Vagina (tissue), 2 donors: ENCODE measurements around the gene TEAD3.

ENCODE experiments used
- POLR2A ChIP-seq, 2 donors: fragments of 450-650 bp; IDR thresholded peaks; one replicate each; pipeline ENCODE4 v1.6.1; 2017; ENCODE audit warnings: antibody characterized with exemption in 2 of 2, mild to moderate bottlenecking in 2 of 2, moderate library complexity in 2 of 2
- POLR2AphosphoS5 ChIP-seq, 2 donors: sonication (generic); formaldehyde crosslinking; IDR thresholded peaks; one replicate each; pipeline ENCODE4 v1.9.0; 2017; ENCODE audit warnings: antibody characterized with exemption in 2 of 2, mild to moderate bottlenecking in 2 of 2, low read depth in 1 of 2; ENCODE audit not compliant: insufficient read depth in 1 of 2
- TF ChIP-seq, protein P1 (sequence below), 3 experiments: fragments of 450-650 bp in 2 of 3; fragments of 200-600 bp in 1 of 3; sonication (generic) in 1 of 3; IDR thresholded peaks; one replicate each; pipeline ENCODE4 v1.5.1; 2017 to 2019; ENCODE audit warnings: antibody characterized with exemption in 3 of 3, mild to moderate bottlenecking in 2 of 3, moderate library complexity in 2 of 3

DNA sequence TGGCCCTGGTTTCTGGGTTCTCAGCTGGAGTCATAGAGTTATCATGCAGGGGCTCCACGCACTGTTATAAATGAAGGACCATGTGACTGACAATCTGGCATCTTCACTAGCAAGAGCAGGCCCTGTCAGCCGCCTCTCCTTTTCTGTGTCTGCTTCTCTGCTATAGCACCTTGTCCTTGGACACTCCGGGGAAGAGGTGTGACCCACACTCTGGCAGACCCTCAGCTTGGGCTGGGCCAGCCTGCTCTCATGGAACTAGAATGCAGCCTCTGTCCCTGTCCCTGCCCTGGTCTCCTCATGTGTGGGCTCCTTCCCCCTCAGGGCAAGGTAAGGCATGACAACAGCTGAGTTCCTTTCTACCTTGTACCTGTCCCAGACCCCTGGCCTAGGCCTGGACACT is 55.7 kb downstream of the TEAD3 start:
- TF ChIP-seq, protein P1, sequence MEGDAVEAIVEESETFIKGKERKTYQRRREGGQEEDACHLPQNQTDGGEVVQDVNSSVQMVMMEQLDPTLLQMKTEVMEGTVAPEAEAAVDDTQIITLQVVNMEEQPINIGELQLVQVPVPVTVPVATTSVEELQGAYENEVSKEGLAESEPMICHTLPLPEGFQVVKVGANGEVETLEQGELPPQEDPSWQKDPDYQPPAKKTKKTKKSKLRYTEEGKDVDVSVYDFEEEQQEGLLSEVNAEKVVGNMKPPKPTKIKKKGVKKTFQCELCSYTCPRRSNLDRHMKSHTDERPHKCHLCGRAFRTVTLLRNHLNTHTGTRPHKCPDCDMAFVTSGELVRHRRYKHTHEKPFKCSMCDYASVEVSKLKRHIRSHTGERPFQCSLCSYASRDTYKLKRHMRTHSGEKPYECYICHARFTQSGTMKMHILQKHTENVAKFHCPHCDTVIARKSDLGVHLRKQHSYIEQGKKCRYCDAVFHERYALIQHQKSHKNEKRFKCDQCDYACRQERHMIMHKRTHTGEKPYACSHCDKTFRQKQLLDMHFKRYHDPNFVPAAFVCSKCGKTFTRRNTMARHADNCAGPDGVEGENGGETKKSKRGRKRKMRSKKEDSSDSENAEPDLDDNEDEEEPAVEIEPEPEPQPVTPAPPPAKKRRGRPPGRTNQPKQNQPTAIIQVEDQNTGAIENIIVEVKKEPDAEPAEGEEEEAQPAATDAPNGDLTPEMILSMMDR (IDR thresholded peaks at IDR 0.05), result no peak
- TF ChIP-seq POLR2A (IDR thresholded peaks at IDR 0.05) (no peak), POLR2AphosphoS5 (IDR thresholded peaks at IDR 0.05; ENCODE audit: insufficient read depth in 1 of 2, low read depth in 1 of 2) (no peak)
